ENCODE data around the gene RAE1. TPM values are rescaled to one million over a fixed set of nuclear protein-coding genes. Genes with fewer than 3 reads are reported as not detected.
A peak's percentile ranks its signal among the peaks of the same experiment; 100 is the strongest.

The RAE1 gene
- total RNA-seq, 1 experiment from 2014 or later: 183 TPM

DNA sequence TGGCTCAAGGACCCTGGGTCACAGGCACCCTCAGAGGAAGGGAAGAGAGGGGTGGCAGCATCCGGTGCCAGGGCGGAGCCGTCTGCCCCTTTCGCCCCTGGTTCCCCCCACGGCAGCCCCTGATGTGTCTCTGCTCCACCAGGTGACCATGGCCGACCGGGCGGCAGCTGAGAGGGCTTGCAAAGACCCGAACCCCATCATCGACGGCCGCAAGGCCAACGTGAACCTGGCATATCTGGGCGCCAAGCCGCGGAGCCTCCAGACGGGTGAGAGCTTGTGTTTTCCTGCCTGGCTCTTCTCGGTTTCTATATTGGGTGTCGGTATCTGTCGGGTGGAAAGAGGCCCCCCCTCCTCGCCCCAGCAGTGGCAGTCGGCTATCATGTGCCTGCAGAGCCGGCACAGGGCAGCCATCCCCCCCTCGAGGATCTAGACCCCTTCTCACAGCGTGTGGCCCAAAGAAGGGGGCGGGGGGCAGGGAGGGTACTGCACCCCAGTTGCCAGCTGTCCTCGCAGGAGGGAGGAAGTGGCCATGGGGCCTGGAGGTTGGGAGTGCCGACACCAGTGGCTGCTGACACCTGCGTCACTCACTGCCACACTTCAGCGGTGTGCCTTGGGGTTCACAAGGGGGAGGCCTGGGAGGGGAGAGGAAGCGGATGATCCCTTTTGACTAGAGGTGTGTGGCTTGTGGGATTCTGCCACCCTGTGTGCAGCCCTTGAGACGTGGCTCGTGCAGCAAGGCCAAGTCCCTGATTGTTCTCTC lies 41.6 kb downstream of the RAE1 start:
- no peak overlapping the region for H2AFZ ChIP-seq (ENCODE audit: low read length)
- DNase-seq: no peak
- peaks cover 8% of the 10 kb centered on the region; the same call in 1 of the 2 replicates for H4K20me1 ChIP-seq (ENCODE audit: low read length)
- peak overlapping the region; percentile 88 for H3K4me2 ChIP-seq (ENCODE audit: low read length)
- peak overlapping the region; percentile 46 for H3K9ac ChIP-seq (ENCODE audit: low read length)
- H3K9me3 ChIP-seq (ENCODE audit: low read length): no peaks in the 10 kb centered on the region
- H3K4me1 ChIP-seq (ENCODE audit: insufficient read depth, low read length): peaks cover 33% of the 10 kb centered on the region
- no peaks in the 10 kb centered on the region for H3F3A ChIP-seq (ENCODE audit: low read length, unreplicated experiment)
- TF ChIP-seq, protein P1, sequence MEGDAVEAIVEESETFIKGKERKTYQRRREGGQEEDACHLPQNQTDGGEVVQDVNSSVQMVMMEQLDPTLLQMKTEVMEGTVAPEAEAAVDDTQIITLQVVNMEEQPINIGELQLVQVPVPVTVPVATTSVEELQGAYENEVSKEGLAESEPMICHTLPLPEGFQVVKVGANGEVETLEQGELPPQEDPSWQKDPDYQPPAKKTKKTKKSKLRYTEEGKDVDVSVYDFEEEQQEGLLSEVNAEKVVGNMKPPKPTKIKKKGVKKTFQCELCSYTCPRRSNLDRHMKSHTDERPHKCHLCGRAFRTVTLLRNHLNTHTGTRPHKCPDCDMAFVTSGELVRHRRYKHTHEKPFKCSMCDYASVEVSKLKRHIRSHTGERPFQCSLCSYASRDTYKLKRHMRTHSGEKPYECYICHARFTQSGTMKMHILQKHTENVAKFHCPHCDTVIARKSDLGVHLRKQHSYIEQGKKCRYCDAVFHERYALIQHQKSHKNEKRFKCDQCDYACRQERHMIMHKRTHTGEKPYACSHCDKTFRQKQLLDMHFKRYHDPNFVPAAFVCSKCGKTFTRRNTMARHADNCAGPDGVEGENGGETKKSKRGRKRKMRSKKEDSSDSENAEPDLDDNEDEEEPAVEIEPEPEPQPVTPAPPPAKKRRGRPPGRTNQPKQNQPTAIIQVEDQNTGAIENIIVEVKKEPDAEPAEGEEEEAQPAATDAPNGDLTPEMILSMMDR (conservative IDR thresholded peaks at IDR 0.05; ENCODE audit: low read depth, low read length): no peak
- TF ChIP-seq EZH2 (IDR thresholded peaks at IDR 0.05; ENCODE audit: low read length, unreplicated experiment) (no peak), EZH2phosphoT487 (IDR thresholded peaks at IDR 0.05; ENCODE audit: borderline replicate concordance, low read length) (no peak)
- ChIA-PET POLR2A (ENCODE audit: unreplicated experiment) (no interaction called here), CTCF (interaction anchor here (0.6 kb wide), 1 partner anchor 40 kb away, joined by 3 read pairs; no protein-coding TSS in a partner anchor)
- no TSS peak for BruUV-seq (replicated peaks)
- H3K27me3 ChIP-seq (ENCODE audit: low read length): no peaks in the 10 kb centered on the region
- H3K4me3 ChIP-seq (ENCODE audit: low read length): peak overlapping the region; percentile 73
- ATAC-seq: no peak
- H3K9me2 ChIP-seq (replicated peaks; ENCODE audit: low read length): no peaks in the 10 kb centered on the region
- peaks cover 34% of the 10 kb centered on the region for H3K79me2 ChIP-seq (ENCODE audit: low read length)
- intact Hi-C loops (cut with micrococcal nuclease): loop anchor here (5.0 kb wide), 1 partner anchor 45 kb away; no protein-coding TSS in a partner anchor
- peaks cover 25% of the 10 kb centered on the region; the same call in 1 of the 2 replicates for H3K36me3 ChIP-seq (ENCODE audit: low read depth, low read length)
- H3K27ac ChIP-seq (ENCODE audit: low read length): no peak overlapping the region

DNA sequence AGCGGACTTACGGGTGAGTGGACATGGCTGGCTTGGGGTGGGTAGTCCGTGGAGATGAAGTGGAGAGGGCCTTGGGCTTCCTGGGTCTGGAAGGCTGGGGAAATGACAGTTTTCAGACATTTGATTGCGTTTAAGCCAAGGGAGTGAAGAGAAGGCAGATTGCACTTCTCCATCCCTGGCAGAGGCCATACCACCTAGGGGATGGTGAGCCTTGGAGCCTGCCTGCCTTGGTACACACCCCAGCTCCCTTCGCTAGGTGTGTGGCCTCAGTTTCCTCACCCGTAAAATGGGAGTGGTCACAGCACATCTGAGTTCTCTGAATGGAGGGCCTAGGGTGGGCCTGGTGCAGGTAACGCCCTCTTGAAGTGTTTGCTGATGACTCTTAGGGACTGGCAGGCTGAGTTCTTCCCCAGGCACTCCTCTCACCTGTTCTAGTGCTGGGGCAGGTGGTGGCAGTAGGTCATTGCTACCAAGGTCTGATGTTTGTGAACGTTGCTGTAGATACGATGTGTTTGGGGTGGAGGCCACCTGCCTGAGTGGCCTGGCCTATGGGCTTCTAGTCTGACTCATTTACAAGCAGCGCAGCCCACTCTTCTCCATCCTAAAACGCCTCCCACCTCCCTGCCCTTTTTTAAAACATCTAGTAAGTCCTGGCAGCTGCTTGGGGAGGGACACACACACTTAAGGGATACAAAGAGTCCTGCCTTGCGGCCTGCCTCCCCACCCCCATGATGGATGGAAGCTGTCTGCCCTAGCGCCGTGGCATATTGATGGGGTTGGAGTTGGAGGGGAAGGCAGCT lies 42.5 kb downstream of the RAE1 start:
- Histone ChIP-seq H3F3A (ENCODE audit: low read length, unreplicated experiment) (no peaks in the 10 kb centered on the region), H3K4me3 (ENCODE audit: low read length) (no peak overlapping the region), H3K9me2 (replicated peaks; ENCODE audit: low read length) (no peaks in the 10 kb centered on the region), H3K9me3 (ENCODE audit: low read length) (no peaks in the 10 kb centered on the region), H3K4me1 (ENCODE audit: insufficient read depth, low read length) (peaks cover 33% of the 10 kb centered on the region), H3K27ac (ENCODE audit: low read length) (no peak overlapping the region), H3K4me2 (ENCODE audit: low read length) (peak overlapping the region; percentile 88), H2AFZ (ENCODE audit: low read length) (no peak overlapping the region), H3K9ac (ENCODE audit: low read length) (no peak overlapping the region), H4K20me1 (ENCODE audit: low read length) (peaks cover 8% of the 10 kb centered on the region; the same call in 1 of the 2 replicates), H3K36me3 (ENCODE audit: low read depth, low read length) (peaks cover 25% of the 10 kb centered on the region; the same call in 1 of the 2 replicates), H3K79me2 (ENCODE audit: low read length) (peaks cover 36% of the 10 kb centered on the region), H3K27me3 (ENCODE audit: low read length) (no peaks in the 10 kb centered on the region)
- DNase-seq (no peak), ATAC-seq (no peak)
- intact Hi-C loops (cut with micrococcal nuclease): loop anchor here (5.0 kb wide), 1 partner anchor 44 kb away; no protein-coding TSS in a partner anchor
- POLR2A ChIA-PET (ENCODE audit: unreplicated experiment): no interaction called here
- CTCF ChIA-PET: no interaction called here
- TF ChIP-seq EZH2 (IDR thresholded peaks at IDR 0.05; ENCODE audit: low read length, unreplicated experiment) (no peak), EZH2phosphoT487 (IDR thresholded peaks at IDR 0.05; ENCODE audit: borderline replicate concordance, low read length) (no peak)
- TF ChIP-seq, protein P1 (conservative IDR thresholded peaks at IDR 0.05; ENCODE audit: low read depth, low read length): no peak
- no TSS peak for BruUV-seq (replicated peaks)

All from PC-3 (cell line).